Measurements from ENCODE around the gene COMMD2. TPM values are rescaled to one million over a fixed set of nuclear protein-coding genes. Genes with fewer than 3 reads are reported as not detected.

The COMMD2 gene
- polyA plus RNA-seq, 1 experiment: 56.0 TPM

GRCh38 chr3:149765762-149766334, 13.6 kb upstream of the COMMD2 start:
- ChIA-PET CTCF (interaction anchor here (0.6 to 14.5 kb wide), 36 partner anchors 9 to 467 kb away, joined by 3 to 400 read pairs (median 4); partner anchors contain the start of genes COMMD2 and RNF13), POLR2A (interaction anchor here (0.6 to 1.9 kb wide), 3 partner anchors 18 to 458 kb away, joined by 3 to 6 read pairs (median 4); no protein-coding TSS in a partner anchor)
- H3K4me3 ChIP-seq (ENCODE audit: low read depth, low read length): no peak overlapping the region
- peaks cover 19% of the 10 kb centered on the region for H3K27me3 ChIP-seq (ENCODE audit: control insufficient read depth, insufficient read depth, low read length)
- no peak overlapping the region for H3K27ac ChIP-seq (ENCODE audit: low read depth, low read length)
- DNase-seq (ENCODE audit: low read depth, low spot score): no peak
- H3K9me3 ChIP-seq (ENCODE audit: control insufficient read depth, insufficient read depth, low read length): no peaks in the 10 kb centered on the region
- TF ChIP-seq CTCF (IDR thresholded peaks at IDR 0.05; ENCODE audit: low read depth, low read length): peak; percentile 68

GRCh38 chr3:149764302-149764701, 12.0 kb upstream of the COMMD2 start:
- Histone ChIP-seq H3K27ac (ENCODE audit: low read depth, low read length) (no peak overlapping the region), H3K9me3 (ENCODE audit: control insufficient read depth, insufficient read depth, low read length) (no peaks in the 10 kb centered on the region), H3K4me3 (ENCODE audit: low read depth, low read length) (no peak overlapping the region), H3K27me3 (ENCODE audit: control insufficient read depth, insufficient read depth, low read length) (peaks cover 26% of the 10 kb centered on the region)
- CTCF ChIA-PET: interaction anchor here (0.6 to 14.5 kb wide), 7 partner anchors 12 to 136 kb away, joined by 3 to 400 read pairs (median 16); partner anchors contain the start of genes ANKUB1 and COMMD2
- POLR2A ChIA-PET: no interaction called here
- TF ChIP-seq CTCF (IDR thresholded peaks at IDR 0.05; ENCODE audit: low read depth, low read length): no peak
- DNase-seq (ENCODE audit: low read depth, low spot score): no peak

GRCh38 chr3:149763565-149764195, 11.4 kb upstream of the COMMD2 start:
- no peak for DNase-seq (ENCODE audit: low read depth, low spot score)
- ChIA-PET POLR2A (no interaction called here), CTCF (interaction anchor here (1.5 to 14.5 kb wide), 6 partner anchors 8 to 45 kb away, joined by 4 to 400 read pairs (median 40); partner anchors contain the start of gene ANKUB1)
- Histone ChIP-seq H3K27me3 (ENCODE audit: control insufficient read depth, insufficient read depth, low read length) (peaks cover 30% of the 10 kb centered on the region), H3K9me3 (ENCODE audit: control insufficient read depth, insufficient read depth, low read length) (no peaks in the 10 kb centered on the region), H3K27ac (ENCODE audit: low read depth, low read length) (no peak overlapping the region), H3K4me3 (ENCODE audit: low read depth, low read length) (no peak overlapping the region)
- TF ChIP-seq CTCF (IDR thresholded peaks at IDR 0.05; ENCODE audit: low read depth, low read length): no peak

DNA sequence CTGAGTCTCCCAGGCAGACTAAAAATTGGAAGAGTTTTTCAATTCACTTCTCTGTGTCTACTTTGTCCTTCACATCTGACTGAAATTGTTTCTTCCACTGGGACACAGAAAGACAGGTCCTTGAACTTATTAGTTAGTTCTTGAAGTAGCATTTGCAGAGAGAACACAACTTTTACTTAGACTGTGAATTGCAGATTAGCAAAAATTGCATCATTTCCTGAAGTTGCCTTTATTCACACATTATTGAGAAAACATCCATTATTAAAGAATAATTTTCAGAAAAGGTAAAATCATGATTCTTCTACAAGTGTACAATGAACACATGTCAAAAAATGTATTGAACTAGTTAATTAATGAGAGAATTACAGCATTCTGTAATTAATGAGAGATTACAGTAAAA, 1.4 kb upstream of the COMMD2 start:
- no peak overlapping the region for H3K27ac ChIP-seq (ENCODE audit: low read depth, low read length)
- ChIA-PET POLR2A (no interaction called here), CTCF (interaction anchor here (1.2 to 3.5 kb wide), 3 partner anchors 12 to 54 kb away, joined by 7 to 31 read pairs (median 25); no protein-coding TSS in a partner anchor)
- DNase-seq (ENCODE audit: low read depth, low spot score): no peak
- H3K9me3 ChIP-seq (ENCODE audit: control insufficient read depth, insufficient read depth, low read length): no peaks in the 10 kb centered on the region; the same call in 1 of the 2 replicates
- H3K27me3 ChIP-seq (ENCODE audit: control insufficient read depth, insufficient read depth, low read length): peaks cover 5% of the 10 kb centered on the region
- no peak for TF ChIP-seq CTCF (IDR thresholded peaks at IDR 0.05; ENCODE audit: low read depth, low read length)
- no peak overlapping the region for H3K4me3 ChIP-seq (ENCODE audit: low read depth, low read length)

DNA sequence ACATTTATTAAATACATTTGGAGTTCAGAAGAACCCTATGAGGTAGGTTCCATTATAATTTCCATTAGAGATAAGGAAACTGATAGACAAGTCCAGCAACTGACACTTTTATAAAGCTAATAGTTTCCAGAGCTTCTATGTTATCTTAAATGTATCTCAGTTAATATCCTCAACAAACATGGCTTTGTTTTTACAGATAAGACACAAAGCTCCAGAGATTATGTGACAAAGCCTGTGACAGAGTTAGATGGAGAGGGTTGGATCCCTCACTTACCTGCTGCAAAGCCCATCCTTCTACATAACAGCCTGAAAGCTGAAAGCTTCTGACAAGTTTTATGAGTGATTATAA, 473 bp upstream of the COMMD2 start:
- POLR2A ChIA-PET: interaction anchor here (0.6 to 1.5 kb wide), 3 partner anchors 16 to 95 kb away, joined by 3 to 4 read pairs (median 3); partner anchors contain the start of gene WWTR1
- no peak overlapping the region for H3K27ac ChIP-seq (ENCODE audit: low read depth, low read length)
- peak overlapping the region; percentile 93 for H3K4me3 ChIP-seq (ENCODE audit: low read depth, low read length)
- H3K27me3 ChIP-seq (ENCODE audit: control insufficient read depth, insufficient read depth, low read length): peaks cover 5% of the 10 kb centered on the region
- CTCF ChIA-PET: interaction anchor here (0.7 to 3.5 kb wide), 8 partner anchors 10 to 243 kb away, joined by 3 to 31 read pairs (median 6); no protein-coding TSS in a partner anchor
- TF ChIP-seq CTCF (IDR thresholded peaks at IDR 0.05; ENCODE audit: low read depth, low read length): no peak
- DNase-seq (ENCODE audit: low read depth, low spot score): no peak
- no peaks in the 10 kb centered on the region; the same call in 1 of the 2 replicates for H3K9me3 ChIP-seq (ENCODE audit: control insufficient read depth, insufficient read depth, low read length)

Data from AG04450 (cell line).